Mucosa of gallbladder (tissue), 1 donor: Measurements from ENCODE around the gene MORC1. TPM values are rescaled to one million over a fixed set of nuclear protein-coding genes. Genes with fewer than 3 reads are reported as not detected.
"Not testable (repeated sequence)": the region's sequence is repeated elsewhere in the genome, so short reads cannot be mapped to it uniquely, and the experiment has no call there.

Source experiments
- DNase-seq: peaks from one replicate; pipeline ENCODE4 v3.0.0-alpha.2; 2020; ENCODE audit warnings: low spot score
- total RNA-seq: library from RNA; stranded (reverse); gene quantifications from one replicate; pipeline ENCODE4 v1.2.1, GENCODE V29; 2021
- donor health status: DM: no; HTN: no; CAD: no.

Gene MORC1
- total RNA-seq, 1 donor from 2014 or later: not detected

- no peak for DNase-seq
These were observed 19.8 kb downstream of the MORC1 start for GRCh38 chr3:109098079-109098644.

GRCh38 chr3:109095166-109095565, 22.8 kb downstream of the MORC1 start:
- DNase-seq: no peak

DNA sequence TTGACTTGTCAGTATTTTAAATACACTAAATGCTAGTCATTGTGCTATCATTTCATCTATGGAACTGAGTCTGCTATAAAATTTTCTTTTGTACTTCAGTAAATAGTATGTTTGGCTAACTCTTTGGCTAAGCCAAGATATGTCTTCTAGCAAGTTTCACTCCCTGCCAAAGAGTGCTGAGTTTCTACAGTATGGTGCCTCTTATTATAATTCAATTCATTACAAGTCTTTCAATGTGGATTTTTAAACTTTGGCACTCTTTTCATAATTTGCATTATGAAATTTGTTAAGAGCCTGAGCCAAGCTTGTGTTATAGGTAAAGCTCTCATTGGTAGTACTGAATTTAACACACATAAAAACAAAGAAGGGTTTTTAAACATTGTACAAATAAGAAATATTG, 24.4 kb downstream of the MORC1 start:
- no peak for DNase-seq

GRCh38 chr3:109091846-109092245, 26.1 kb downstream of the MORC1 start:
- DNase-seq: no peak

DNA sequence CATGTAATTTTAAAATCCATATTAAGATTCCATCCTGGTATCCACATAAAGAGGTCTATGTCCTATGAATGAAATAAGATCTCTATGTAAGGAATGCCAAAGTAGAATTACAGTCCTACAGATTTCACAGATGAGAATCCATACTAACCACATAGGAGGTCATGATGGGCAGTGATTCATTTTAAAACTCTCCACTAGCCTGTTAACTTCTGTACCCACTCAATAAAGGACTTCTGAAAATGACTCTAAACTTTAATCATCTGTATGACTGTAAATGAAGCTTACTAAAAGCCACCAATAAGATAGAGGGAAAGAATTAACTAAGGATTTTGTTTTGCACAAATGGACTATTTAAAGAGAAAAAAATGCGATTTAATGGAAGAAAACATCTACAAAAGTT, 28.7 kb downstream of the MORC1 start:
- DNase-seq: no peak

- peak; percentile 13 for DNase-seq
These were observed 36.0 kb downstream of the MORC1 start for GRCh38 chr3:109081746-109082510.

DNA sequence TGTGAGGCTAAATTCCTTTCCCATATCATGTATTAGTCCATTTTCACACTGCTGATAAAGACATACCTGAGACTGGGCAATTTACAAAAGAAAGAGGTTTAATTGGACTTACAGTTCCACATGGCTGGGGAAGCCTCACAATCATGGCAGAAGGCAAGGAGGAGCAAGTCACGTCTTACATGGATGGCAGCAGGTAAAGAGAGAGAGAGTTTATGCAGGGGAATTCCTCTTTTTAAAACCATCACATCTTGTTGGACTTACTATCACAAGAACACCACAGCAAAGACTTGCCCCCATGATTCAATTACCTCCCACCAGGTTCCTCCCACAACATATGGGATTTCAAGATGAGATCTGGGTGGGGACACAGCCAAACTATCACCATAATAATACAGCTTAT, 37.8 kb downstream of the MORC1 start:
- DNase-seq: not testable (repeated sequence)

GRCh38 chr3:109073116-109073515, 44.8 kb downstream of the MORC1 start:
- no peak for DNase-seq

- no peak for DNase-seq
These were observed 45.7 kb downstream of the MORC1 start for GRCh38 chr3:109072194-109072593.

GRCh38 chr3:109071350-109072142, 46.4 kb downstream of the MORC1 start:
- no peak for DNase-seq

DNA sequence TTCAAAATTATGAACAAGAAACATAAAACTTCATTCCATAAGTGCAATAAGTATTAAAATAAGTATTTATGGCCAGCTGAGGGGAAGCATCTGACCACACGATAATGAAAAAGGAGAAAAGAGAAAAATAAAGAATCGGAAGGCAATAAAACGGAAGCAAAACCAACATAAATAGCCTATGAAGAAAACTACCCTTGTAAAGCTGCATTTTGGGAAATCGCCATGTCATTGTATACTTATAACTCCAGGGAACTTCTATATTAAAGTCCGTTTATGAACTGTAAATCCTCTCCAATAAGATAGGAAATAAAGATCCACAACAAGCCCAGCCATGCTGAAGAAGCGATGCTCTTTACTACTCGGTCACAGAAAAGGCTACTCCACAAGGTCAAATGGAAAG, 47.7 kb downstream of the MORC1 start:
- DNase-seq: no peak

- no peak for DNase-seq
These were observed 51.1 kb downstream of the MORC1 start for GRCh38 chr3:109066864-109067263.

DNA sequence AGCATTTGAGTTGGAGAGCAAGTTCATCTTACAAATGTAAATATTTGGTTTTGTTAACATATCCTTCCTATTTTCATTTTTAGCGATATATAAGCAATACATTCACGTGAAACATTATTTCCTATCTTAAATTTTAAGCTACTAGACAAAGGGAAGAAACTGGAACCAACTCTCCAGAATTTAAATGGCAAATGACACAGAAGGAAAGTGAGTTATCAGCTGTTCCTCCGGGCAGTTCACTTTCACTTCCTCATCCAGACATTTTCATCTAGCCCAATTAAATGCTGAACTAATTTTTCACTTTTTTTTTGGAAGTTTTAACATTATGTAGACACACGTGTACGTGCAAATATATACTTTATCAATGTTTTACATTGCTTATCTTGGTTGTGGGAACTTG, 58.7 kb downstream of the MORC1 start:
- no peak for DNase-seq

GRCh38 chr3:109057616-109058015, 60.3 kb downstream of the MORC1 start:
- DNase-seq: no peak

DNA sequence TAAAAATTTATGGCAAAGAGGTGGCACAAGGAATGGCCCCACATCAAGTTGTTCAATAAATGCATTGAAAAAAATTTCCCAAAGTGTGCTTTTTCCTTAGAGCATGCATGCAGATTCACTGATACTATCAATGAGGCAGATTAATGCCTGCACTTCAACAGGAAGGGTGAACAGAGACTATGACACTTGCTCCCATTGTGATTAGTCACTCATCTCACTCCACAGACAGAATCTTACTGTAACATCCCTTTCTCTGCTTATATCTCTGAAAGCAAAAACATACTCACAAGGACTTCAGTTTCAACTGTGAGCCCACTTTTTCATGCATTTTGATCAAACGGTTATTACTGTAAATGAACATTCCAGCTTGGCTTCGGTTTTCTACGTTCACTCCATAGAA, 60.9 kb downstream of the MORC1 start:
- DNase-seq: no peak

DNA sequence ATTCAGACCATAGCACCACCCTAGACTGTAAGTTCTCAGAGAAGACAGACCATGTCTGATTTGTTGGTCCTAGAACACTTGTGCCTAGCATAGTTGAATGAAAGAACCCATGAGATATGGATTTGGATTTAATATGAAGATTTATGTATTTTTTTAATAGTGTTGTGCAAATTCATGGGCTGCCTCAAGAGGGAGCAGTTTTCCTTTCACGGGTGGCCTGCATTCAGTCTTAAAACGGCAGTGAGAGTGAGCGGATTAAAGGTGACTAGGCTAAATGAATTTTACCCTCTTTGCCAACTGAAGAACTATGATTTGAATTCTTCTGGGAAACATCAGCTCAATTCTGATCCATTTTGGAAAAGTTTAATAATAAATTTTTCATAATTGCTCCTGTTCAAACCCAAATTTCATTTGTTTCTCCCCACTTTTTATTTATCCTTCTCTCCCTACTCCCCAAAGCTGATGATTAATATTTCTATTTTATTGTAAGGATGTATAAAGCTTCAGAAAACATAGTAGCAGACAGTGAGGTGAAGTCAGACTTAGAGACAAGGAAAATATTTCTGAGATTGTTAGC, 67.3 kb downstream of the MORC1 start:
- DNase-seq: no peak

DNA sequence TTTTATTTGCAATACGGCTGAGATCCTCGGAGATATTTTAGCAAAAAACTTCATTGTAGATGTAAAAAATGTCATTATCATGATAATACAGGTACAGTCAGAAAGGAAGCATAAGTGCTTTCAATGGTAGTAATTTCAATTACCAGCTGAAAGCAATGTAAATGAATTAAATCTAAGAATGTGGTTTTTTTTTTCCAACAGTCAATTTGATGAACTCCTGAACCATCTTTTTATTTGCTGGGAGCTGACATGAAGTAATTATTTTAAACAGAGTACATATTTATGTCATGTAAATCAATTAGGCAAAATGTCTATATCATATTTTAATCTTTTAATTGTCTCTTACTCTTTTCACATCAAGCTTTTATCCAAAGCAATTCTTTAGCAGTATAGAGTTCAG, 70.6 kb downstream of the MORC1 start:
- DNase-seq: no peak

GRCh38 chr3:109045271-109046040, 72.5 kb downstream of the MORC1 start:
- DNase-seq: no peak

DNA sequence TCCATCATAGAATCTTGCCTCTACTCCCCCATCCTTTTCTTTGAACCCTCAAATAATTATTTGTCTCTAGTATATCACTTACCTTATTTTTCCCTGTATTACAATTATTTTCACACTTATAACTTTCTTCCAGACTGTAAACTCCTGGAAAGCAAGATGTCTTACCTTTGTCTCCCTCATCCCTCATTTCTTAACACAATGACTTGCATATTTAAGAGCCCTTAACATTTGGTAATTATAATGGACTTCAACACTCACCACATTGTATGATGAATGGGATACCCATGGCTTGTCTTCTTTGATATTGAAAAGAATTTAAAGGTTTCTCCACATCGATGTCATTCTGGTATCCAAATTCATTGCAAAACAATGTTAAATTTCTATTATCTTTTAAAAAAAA, 82.9 kb downstream of the MORC1 start:
- DNase-seq: no peak

GRCh38 chr3:109033000-109033660, 84.8 kb downstream of the MORC1 start:
- DNase-seq: no peak

- no peak for DNase-seq
These were observed 89.2 kb downstream of the MORC1 start for GRCh38 chr3:109028753-109029152.
